ENCODE results near the gene ST8SIA2.

ST8SIA2 gene, protein sequence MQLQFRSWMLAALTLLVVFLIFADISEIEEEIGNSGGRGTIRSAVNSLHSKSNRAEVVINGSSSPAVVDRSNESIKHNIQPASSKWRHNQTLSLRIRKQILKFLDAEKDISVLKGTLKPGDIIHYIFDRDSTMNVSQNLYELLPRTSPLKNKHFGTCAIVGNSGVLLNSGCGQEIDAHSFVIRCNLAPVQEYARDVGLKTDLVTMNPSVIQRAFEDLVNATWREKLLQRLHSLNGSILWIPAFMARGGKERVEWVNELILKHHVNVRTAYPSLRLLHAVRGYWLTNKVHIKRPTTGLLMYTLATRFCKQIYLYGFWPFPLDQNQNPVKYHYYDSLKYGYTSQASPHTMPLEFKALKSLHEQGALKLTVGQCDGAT

DNA sequence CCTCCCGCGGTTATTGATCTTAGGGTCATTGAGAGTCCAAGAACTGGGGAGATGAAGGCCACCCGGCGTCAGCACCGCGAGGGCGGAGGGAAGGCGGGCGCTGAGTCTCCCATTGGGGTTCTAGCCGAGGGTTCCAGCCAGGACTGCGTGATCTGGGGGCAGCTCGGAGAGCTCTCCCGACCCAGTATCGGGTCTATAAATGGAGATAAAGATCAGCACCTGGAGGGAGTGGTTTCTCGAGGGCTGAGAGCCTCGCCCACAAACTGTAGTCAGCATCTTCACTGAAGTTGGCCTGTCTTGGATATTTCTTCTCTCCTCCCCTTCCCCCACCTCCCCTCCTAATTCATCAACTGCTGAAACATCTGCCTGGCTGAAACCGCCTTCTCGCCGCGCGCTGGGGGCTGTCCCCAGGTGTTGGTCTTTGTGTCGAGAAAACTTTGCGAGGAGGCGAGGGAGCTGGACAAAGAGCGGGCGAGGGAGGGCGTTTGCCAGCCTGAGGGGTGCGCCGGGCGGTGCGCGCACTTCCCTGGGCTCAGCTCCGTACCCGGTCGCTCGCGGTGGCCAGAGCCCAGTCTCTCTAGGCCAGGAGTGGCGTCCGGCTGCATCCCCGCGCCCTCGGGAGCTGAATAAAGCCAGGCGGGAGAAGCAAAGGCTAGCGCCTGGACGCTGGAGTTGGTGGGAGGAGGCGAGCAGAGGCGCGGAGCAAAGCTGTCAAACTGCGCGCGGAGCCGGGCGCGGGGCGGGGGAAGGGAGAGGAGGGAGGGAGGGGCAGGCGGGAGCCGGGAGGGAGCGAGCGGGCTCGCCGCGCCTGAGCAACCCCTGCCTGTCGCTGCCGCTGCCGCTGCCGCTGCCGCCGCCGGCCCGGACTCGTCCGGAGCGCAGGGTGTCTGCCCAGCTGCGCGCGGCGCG is at the start of gene ST8SIA2:
ST8SIA2 (plus strand) TSS at position 811 of the 909 bp plus-strand sequence. CDS start 184 bp downstream, outside the sequence.
- H3K9me3 Mint-ChIP-seq: no peaks in the 10 kb centered on the region
- no peak within 1 kb of the TSS for H3K4me3 Mint-ChIP-seq
- peaks cover 7% of the 10 kb centered on the region for H3K4me1 Mint-ChIP-seq (ENCODE audit: low read depth)
- no peaks in the 10 kb centered on the region for H3K36me3 Mint-ChIP-seq (ENCODE audit: low read depth)
- no peak within 1 kb of the TSS for H3K27ac Mint-ChIP-seq
- peaks cover 75% of the 10 kb centered on the region for H3K27me3 Mint-ChIP-seq

DNA sequence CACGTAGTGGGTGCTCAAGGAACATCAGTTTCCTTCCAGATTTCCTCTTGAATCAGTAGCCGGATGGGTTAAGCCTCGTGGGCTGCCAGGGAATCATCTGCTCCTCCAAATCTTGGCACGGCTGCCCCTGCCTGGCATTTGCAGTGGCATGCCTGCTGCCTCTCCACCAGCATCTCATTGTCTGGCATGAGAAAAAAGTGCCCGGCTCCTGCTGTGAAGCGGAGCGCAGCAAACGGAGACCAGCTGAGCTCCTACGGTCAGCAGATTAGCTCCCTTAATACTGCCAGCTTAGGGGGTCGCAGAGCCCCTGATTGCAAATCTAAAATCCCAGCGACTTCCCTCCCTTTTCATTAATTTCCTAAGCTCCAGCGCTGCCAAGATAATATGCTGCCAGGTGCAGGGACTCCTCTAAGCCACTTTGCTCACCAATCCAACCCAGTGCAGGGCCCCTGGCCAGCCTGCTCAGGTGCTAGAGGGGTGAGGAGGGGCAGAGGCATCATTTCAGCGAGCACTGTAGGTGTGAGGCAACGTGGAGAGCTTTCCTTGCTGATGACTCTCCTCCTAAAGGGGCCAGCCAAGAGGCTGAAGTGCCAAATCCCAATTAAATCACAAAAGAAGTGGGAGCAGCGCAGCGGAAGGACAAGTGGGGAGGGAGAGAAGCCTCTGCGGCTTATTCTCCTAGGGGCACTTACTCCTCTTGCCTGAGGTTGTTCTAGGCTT is 49.6 kb upstream of the ST8SIA2 start:
- no peaks in the 10 kb centered on the region for H3K9me3 Mint-ChIP-seq
- H3K4me3 Mint-ChIP-seq: no peak overlapping the region
- no peaks in the 10 kb centered on the region for H3K36me3 Mint-ChIP-seq (ENCODE audit: low read depth)
- H3K27me3 Mint-ChIP-seq: peaks cover 10% of the 10 kb centered on the region
- H3K27ac Mint-ChIP-seq: no peak overlapping the region
- no peaks in the 10 kb centered on the region for H3K4me1 Mint-ChIP-seq (ENCODE audit: low read depth)

DNA sequence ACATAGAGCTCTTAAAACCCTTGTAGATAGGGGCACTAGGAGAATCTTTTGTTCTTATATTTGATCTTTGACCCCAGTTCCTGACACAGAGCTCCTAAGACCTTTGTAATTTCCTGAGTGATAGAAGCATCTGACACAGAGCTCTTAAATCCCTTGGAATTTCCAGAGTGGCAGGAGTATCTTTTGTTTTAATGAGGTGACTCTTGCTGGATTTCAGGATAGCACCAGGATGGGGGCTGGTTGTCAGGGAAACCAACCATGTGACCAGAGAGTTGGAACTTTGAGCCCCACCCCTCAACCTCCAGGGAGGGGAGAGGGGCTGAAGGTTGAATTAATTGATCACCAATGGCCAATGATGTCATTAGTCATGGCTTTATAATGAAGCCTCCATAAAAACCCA is 47.6 kb upstream of the ST8SIA2 start:
- H3K36me3 Mint-ChIP-seq (ENCODE audit: low read depth): no peaks in the 10 kb centered on the region
- no peak overlapping the region for H3K27ac Mint-ChIP-seq
- no peaks in the 10 kb centered on the region for H3K4me1 Mint-ChIP-seq (ENCODE audit: low read depth)
- H3K27me3 Mint-ChIP-seq: peaks cover 10% of the 10 kb centered on the region
- H3K9me3 Mint-ChIP-seq: no peaks in the 10 kb centered on the region
- no peak overlapping the region for H3K4me3 Mint-ChIP-seq

DNA sequence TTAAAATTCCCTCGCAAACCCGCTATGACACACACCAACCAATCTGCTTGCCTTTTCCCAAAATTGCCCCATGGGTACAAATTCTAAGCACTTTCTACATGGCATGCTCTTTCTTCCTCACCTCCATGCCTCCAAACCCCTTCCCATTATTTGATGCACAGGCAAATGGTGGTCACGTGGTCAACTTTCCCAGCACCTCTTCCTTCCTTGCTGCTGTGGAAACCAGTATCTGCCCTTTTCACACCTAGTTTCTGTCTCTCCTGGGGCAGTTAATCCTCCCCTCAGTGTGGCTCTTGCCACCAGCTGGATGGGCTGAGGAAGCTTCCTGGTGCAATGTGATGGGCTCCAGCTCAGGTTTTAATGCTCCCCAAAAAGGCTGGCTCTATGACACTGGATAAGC is 38.4 kb upstream of the ST8SIA2 start:
- no peaks in the 10 kb centered on the region for H3K9me3 Mint-ChIP-seq
- H3K27me3 Mint-ChIP-seq: peaks cover 9% of the 10 kb centered on the region
- H3K27ac Mint-ChIP-seq: no peak overlapping the region
- no peaks in the 10 kb centered on the region for H3K36me3 Mint-ChIP-seq (ENCODE audit: low read depth)
- H3K4me1 Mint-ChIP-seq (ENCODE audit: low read depth): no peaks in the 10 kb centered on the region
- H3K4me3 Mint-ChIP-seq: no peak overlapping the region

DNA sequence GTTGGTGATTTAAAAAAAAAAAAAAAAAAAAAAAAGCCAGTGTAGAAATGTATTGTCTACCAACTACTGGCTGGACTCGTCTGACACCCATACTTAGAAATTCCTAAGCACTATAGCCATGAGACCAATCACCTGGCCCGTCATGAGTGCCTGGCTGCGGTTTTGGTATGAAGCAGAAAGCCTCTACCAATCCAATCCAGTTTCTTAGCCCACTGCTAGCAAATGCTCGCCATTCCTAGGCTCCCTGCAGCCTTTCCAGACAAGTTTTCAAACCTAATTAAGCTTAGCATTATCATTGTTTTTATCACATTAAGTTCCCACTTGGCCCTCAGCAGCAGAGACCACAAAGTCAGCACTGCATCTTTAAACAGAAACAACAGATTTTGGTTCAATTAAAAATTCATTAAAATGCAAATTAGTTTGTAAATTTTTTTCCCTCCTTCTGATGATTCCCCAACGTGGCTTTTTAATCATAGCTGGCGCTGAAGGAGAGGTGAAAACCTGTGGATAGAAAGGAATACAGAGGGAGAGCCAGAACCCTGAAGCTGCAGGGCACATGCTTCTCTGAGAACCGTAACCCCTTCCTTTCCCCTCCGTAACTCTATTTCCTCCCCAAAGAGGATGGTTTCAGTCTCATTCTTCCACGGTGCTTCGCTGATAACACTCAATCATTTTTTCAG is 32.2 kb upstream of the ST8SIA2 start:
- H3K27me3 Mint-ChIP-seq: peaks cover 6% of the 10 kb centered on the region
- H3K4me3 Mint-ChIP-seq: no peak overlapping the region
- no peaks in the 10 kb centered on the region for H3K36me3 Mint-ChIP-seq (ENCODE audit: low read depth)
- H3K27ac Mint-ChIP-seq: no peak overlapping the region
- H3K9me3 Mint-ChIP-seq: no peaks in the 10 kb centered on the region
- H3K4me1 Mint-ChIP-seq (ENCODE audit: low read depth): no peaks in the 10 kb centered on the region

DNA sequence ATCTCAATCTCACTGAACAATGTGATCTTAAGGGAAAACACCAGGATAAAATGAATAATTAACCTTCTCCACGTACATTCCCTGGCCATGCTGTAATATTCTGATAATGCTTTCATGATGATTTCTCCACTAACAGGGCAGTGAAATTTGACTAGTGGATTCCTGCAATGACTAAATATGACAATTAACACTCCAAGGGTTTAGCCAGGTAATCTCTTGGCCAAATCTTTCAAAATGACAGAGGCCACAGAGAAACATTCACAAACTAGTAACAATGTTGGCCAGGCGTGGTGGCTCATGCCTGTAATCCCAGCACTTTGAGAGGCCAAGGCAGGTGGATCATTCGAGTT is 31.7 kb upstream of the ST8SIA2 start:
- Mint-ChIP-seq H3K27ac (no peak overlapping the region), H3K36me3 (ENCODE audit: low read depth) (no peaks in the 10 kb centered on the region), H3K27me3 (peaks cover 4% of the 10 kb centered on the region)

DNA sequence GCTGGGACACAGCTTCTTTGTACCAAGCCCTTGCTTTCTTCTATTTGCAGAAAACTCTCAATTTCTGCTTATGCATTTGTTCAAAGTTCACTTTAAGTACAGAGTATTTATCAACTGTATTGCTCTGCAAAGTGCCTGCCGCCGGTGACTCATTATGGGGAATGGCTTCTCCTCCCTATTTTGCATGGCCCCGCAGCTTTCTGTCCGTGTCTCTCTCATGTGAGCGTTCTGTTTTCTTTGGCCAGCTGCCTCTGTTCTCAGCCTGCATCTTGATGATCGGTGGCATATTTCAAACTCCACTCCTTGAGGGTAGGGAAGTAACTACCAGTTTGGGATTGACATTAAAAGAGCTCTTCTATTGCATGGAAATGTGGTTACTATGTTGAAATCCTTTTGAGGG is 28.6 kb upstream of the ST8SIA2 start:
- H3K36me3 Mint-ChIP-seq (ENCODE audit: low read depth): no peaks in the 10 kb centered on the region
- no peak overlapping the region for H3K27ac Mint-ChIP-seq
- H3K4me3 Mint-ChIP-seq: no peak overlapping the region
- H3K27me3 Mint-ChIP-seq: peaks cover 3% of the 10 kb centered on the region
- no peaks in the 10 kb centered on the region for H3K9me3 Mint-ChIP-seq
- no peaks in the 10 kb centered on the region for H3K4me1 Mint-ChIP-seq (ENCODE audit: low read depth)

More for the DNA sequence above, 31.7 kb upstream of the ST8SIA2 start:
- Mint-ChIP-seq H3K4me3 (no peak overlapping the region), H3K9me3 (no peaks in the 10 kb centered on the region), H3K4me1 (ENCODE audit: low read depth) (no peaks in the 10 kb centered on the region)

DNA sequence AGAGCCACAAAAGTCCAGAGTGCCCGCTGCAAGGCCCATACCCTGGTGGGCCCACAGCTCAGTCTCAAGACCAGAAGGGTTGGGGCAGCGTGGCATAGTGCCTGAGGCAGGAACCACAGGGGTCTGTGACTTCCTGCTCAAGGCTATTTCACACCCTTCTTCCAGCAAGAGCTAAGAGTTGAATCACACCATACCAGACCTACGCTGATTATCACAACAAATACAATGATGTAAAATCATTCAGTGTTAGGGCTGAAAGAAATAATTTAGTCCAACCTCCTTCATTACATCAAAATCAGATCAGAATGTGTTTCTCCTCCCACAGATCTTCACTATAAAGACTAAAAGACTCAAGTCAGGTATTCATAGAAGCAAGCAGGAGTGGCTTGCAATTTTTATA is 27.8 kb upstream of the ST8SIA2 start:
- Mint-ChIP-seq H3K27me3 (peaks cover 3% of the 10 kb centered on the region), H3K4me1 (ENCODE audit: low read depth) (no peaks in the 10 kb centered on the region), H3K27ac (no peak overlapping the region), H3K4me3 (no peak overlapping the region), H3K36me3 (ENCODE audit: low read depth) (no peaks in the 10 kb centered on the region), H3K9me3 (no peaks in the 10 kb centered on the region)

DNA sequence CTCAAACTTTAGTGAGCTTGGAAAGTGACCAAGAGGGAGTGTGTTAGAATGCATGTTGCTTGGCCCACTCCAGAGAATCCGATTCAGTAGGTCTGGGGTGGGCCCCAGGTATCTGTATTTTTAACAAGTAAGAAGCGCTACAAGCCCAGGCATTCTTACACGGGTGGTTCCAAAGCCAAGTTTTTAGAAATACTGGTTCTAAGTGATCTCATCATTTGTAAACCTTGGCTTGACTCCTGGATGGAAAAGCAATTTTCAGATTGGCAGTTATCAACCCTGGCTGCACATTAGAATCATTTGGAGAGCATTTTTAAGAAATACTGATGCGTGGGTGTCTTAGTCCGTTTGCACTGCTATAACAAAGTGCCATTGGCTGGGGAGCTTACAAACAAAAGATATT is 27.3 kb upstream of the ST8SIA2 start:
- Mint-ChIP-seq H3K27me3 (peaks cover 3% of the 10 kb centered on the region), H3K4me1 (ENCODE audit: low read depth) (no peaks in the 10 kb centered on the region), H3K27ac (no peak overlapping the region), H3K36me3 (ENCODE audit: low read depth) (no peaks in the 10 kb centered on the region), H3K9me3 (no peaks in the 10 kb centered on the region), H3K4me3 (no peak overlapping the region)

DNA sequence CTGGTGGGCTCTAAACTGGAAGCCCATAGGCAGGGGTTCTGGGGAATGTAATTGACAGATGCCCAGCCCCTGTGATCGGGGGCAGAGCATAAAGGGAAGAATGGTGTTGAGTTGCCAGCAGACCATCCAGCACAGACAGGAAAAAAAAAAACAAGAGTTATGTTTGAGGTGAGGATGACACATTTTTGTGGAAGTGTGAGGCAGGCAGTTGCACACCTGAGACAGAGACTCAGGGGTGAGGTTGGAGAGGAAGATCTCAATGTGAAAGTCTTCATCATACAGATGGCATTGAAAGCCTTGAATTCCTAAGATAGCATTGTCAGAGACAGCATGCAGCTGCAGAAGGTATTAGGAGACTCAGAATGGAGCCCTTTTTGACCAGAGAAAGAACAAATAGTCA is 18.6 kb upstream of the ST8SIA2 start:
- H3K27ac Mint-ChIP-seq: no peak overlapping the region

DNA sequence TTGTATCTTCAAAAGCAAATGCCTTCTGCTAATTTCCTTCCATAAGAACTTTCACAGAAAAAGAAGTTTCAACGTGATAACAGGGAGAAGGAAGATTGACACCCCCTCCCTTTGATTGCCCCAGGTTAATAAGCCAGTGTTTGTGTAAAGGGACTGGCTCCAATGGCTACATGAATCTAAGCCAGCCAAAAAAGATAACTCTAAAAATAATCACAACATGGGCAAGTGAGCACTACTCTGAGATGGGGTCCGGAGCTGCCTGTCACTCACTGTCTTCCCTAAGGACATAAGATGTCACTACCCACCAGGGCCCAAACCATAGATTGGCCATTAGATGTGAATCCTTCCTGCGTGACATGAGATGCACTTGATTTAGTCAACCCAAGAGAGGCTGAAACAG is 17.6 kb upstream of the ST8SIA2 start:
- Mint-ChIP-seq H3K27me3 (peaks cover 14% of the 10 kb centered on the region), H3K36me3 (ENCODE audit: low read depth) (no peaks in the 10 kb centered on the region), H3K27ac (no peak overlapping the region), H3K9me3 (peaks cover 11% of the 10 kb centered on the region), H3K4me1 (ENCODE audit: low read depth) (no peaks in the 10 kb centered on the region), H3K4me3 (no peak overlapping the region)

More for the DNA sequence above, 18.6 kb upstream of the ST8SIA2 start:
- Mint-ChIP-seq H3K27me3 (peaks cover 14% of the 10 kb centered on the region), H3K9me3 (peaks cover 6% of the 10 kb centered on the region), H3K36me3 (ENCODE audit: low read depth) (no peaks in the 10 kb centered on the region), H3K4me3 (no peak overlapping the region), H3K4me1 (ENCODE audit: low read depth) (no peaks in the 10 kb centered on the region)

DNA sequence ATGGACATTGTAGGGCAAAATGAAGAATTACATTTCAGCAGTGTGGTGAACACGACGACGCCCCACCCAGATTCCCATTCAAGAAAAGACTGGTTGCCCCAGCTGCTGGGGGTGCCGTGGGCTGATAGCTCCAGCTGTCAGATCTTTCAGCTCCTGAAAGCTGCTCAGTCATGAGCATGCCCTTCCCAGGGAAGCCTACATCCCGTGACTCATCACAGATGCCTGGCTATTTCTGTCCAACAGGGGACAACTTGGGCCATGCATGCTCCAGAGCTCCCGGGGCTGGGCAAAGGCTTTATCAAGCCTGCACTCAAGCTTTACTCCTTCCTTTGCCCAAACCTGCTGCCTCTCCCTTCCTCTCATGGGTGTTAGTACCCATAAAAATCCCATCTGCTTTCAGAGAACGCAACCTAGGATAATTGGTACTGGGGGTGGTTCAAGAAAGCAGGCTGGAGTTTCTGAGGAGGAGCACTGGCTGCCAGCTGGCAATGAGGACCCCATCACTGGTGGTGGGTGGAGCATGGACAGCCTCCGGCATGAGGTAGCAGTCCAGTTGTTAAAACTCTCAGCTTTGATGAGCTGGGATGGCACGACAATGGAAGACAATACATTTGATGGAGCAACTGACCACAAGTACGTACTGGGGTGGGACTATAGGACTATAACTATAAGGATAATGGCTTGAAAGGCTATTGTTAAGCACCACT is 16.4 kb upstream of the ST8SIA2 start:
- Mint-ChIP-seq H3K27me3 (peaks cover 13% of the 10 kb centered on the region), H3K9me3 (peaks cover 11% of the 10 kb centered on the region)

DNA sequence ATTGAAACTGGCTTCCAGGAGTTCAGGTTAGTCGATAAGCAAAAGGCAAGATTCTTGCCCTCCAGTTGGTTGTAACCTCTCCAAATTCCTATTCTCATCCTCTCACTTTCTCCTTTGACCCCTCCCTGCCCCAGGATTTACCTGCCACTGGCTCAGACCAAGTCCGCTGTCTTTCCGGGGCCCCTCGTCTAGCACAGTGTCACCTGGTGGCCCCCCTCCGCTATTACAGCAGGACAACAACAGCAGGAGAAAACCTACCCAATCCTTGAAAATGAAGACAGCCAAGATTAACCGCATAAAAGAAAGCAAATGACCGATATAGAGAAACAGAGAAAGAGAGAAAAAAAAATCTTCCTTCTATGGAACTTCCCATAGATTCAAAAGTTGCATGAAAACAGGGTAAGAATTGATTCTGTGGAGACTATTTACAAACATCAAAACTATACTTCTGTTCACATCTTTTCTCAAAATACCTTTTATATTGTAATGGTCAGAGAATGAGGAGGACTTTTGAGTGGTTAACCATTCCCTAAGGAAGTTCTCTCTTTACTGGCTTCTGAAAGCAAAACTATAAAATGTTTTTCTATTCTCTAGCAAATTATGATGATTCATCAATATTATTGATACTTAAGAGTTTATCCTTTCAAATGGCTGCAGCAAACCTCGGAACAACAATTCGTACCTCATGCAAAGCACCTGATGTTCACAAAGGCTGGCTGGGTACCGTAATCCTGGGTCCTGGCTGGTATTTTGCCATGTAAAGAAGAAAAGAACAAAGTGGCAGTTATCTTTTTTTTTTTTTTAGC is 10.0 kb upstream of the ST8SIA2 start:
- peaks cover 11% of the 10 kb centered on the region for H3K9me3 Mint-ChIP-seq
- H3K27me3 Mint-ChIP-seq: peaks cover 16% of the 10 kb centered on the region
- H3K4me1 Mint-ChIP-seq (ENCODE audit: low read depth): no peaks in the 10 kb centered on the region
- no peak overlapping the region for H3K4me3 Mint-ChIP-seq
- H3K27ac Mint-ChIP-seq: no peak overlapping the region
- H3K36me3 Mint-ChIP-seq (ENCODE audit: low read depth): no peaks in the 10 kb centered on the region

More for the DNA sequence above, 16.4 kb upstream of the ST8SIA2 start:
- no peaks in the 10 kb centered on the region for H3K4me1 Mint-ChIP-seq (ENCODE audit: low read depth)
- H3K27ac Mint-ChIP-seq: no peak overlapping the region
- H3K4me3 Mint-ChIP-seq: no peak overlapping the region
- H3K36me3 Mint-ChIP-seq (ENCODE audit: low read depth): no peaks in the 10 kb centered on the region
